ENCODE results near the gene KAT6B.

The KAT6B gene

GRCh38 chr10:74955796-74956195 lies 129.4 kb downstream of the KAT6B start:
- DNase-seq (ENCODE audit: low spot score), result no peak

- no peak for DNase-seq (ENCODE audit: low spot score)
These were observed 130.2 kb downstream of the KAT6B start for GRCh38 chr10:74956555-74957111.

- DNase-seq (ENCODE audit: low spot score), result no peak
These were observed 131.0 kb downstream of the KAT6B start for GRCh38 chr10:74957285-74957961.

- no peak for DNase-seq (ENCODE audit: low spot score)
These were observed 131.9 kb downstream of the KAT6B start for GRCh38 chr10:74958316-74958715.

- DNase-seq (ENCODE audit: low spot score), result no peak
These were observed 134.3 kb downstream of the KAT6B start for GRCh38 chr10:74960670-74961069.

GRCh38 chr10:74962517-74962916 lies 136.1 kb downstream of the KAT6B start:
- DNase-seq (ENCODE audit: low spot score), result no peak

GRCh38 chr10:74963549-74963948 lies 137.1 kb downstream of the KAT6B start:
- DNase-seq (ENCODE audit: low spot score), result no peak

GRCh38 chr10:74967911-74968666 lies 141.7 kb downstream of the KAT6B start:
- no peak for DNase-seq (ENCODE audit: low spot score)

- no peak for DNase-seq (ENCODE audit: low spot score)
These were observed 142.3 kb downstream of the KAT6B start for GRCh38 chr10:74968667-74969061.

- DNase-seq (ENCODE audit: low spot score), result no peak
These were observed 142.7 kb downstream of the KAT6B start for GRCh38 chr10:74969093-74969492.

GRCh38 chr10:74969530-74969929 lies 143.1 kb downstream of the KAT6B start:
- no peak for DNase-seq (ENCODE audit: low spot score)

- no peak for DNase-seq (ENCODE audit: low spot score)
These were observed 147.5 kb downstream of the KAT6B start for GRCh38 chr10:74973741-74974392.

- no peak for DNase-seq (ENCODE audit: low spot score)
These were observed 149.4 kb downstream of the KAT6B start for GRCh38 chr10:74975758-74976157.

GRCh38 chr10:74976565-74976964 lies 150.2 kb downstream of the KAT6B start:
- no peak for DNase-seq (ENCODE audit: low spot score)

GRCh38 chr10:74977072-74977471 lies 150.7 kb downstream of the KAT6B start:
- DNase-seq (ENCODE audit: low spot score), result no peak

GRCh38 chr10:74977913-74978847 lies 151.8 kb downstream of the KAT6B start:
- peak; percentile 54 for DNase-seq (ENCODE audit: low spot score)

GRCh38 chr10:74981831-74982633 lies 155.6 kb downstream of the KAT6B start:
- no peak for DNase-seq (ENCODE audit: low spot score)

GRCh38 chr10:74982634-74982982 lies 156.2 kb downstream of the KAT6B start:
- DNase-seq (ENCODE audit: low spot score), result no peak

GRCh38 chr10:74983383-74983782 lies 157.0 kb downstream of the KAT6B start:
- DNase-seq (ENCODE audit: low spot score), result no peak

GRCh38 chr10:74987339-74988053 lies 161.1 kb downstream of the KAT6B start:
- DNase-seq (ENCODE audit: low spot score), result no peak
